GM21367 (cell line): ENCODE data around the gene ISG20L2.
A peak's percentile ranks its signal among the peaks of the same experiment; 100 is the strongest.

Experiments used
- ATAC-seq: cut with Tn5 transposase; IDR thresholded peaks from one replicate; pipeline ENCODE4 v1.9.1; 2021; ENCODE audit not compliant: unreplicated experiment

The ISG20L2 gene

GRCh38 chr1:156754219-156754618, 25.7 kb upstream of the ISG20L2 start:
- no peak for ATAC-seq

- ATAC-seq: no peak
These were observed 24.4 kb upstream of the ISG20L2 start for GRCh38 chr1:156752843-156753482.

- ATAC-seq: peak; percentile 59
These were observed 23.4 kb upstream of the ISG20L2 start for GRCh38 chr1:156751757-156752481.

- ATAC-seq: peak; percentile 11
These were observed 22.8 kb upstream of the ISG20L2 start, which contains the start of gene HDGF for GRCh38 chr1:156751451-156751756. Gene HDGF (minus strand): TSS chr1:156751675. CDS start chr1:156751429, 246 bp downstream.

GRCh38 chr1:156750711-156751450, 22.3 kb upstream of the ISG20L2 start:
- ATAC-seq: no peak

- no peak for ATAC-seq
These were observed 21.7 kb upstream of the ISG20L2 start for GRCh38 chr1:156750191-156750672.

- ATAC-seq: no peak
These were observed 21.0 kb upstream of the ISG20L2 start for GRCh38 chr1:156749419-156750118.

- ATAC-seq: no peak
These were observed 20.3 kb upstream of the ISG20L2 start for GRCh38 chr1:156748670-156749418.

GRCh38 chr1:156747742-156748669, 19.4 kb upstream of the ISG20L2 start:
- ATAC-seq: no peak

- no peak for ATAC-seq
These were observed 18.4 kb upstream of the ISG20L2 start for GRCh38 chr1:156746728-156747631.

GRCh38 chr1:156746406-156746727, 17.8 kb upstream of the ISG20L2 start:
- no peak for ATAC-seq

GRCh38 chr1:156745881-156746280, 17.3 kb upstream of the ISG20L2 start:
- no peak for ATAC-seq

- no peak for ATAC-seq
These were observed 16.3 kb upstream of the ISG20L2 start for GRCh38 chr1:156744786-156745419.

- ATAC-seq: no peak
These were observed 15.8 kb upstream of the ISG20L2 start for GRCh38 chr1:156744344-156744743.

GRCh38 chr1:156743367-156744302, 15.1 kb upstream of the ISG20L2 start:
- no peak for ATAC-seq

GRCh38 chr1:156742801-156743200, 14.2 kb upstream of the ISG20L2 start:
- ATAC-seq: no peak

- no peak for ATAC-seq
These were observed 13.5 kb upstream of the ISG20L2 start for GRCh38 chr1:156742017-156742416.
